ENCODE data around the gene LMF1.

The LMF1 gene

GRCh38 chr16:990516-991291 lies 19.9 kb upstream of the LMF1 start:
- no peak for DNase-seq (ENCODE audit: low read depth in 2 of 2)
- H3K4me3 ChIP-seq (replicated peaks in 1 of 2; ENCODE audit: low read depth in 2 of 2, low read length in 2 of 2), result no peak overlapping the region
- TF ChIP-seq, protein P1, sequence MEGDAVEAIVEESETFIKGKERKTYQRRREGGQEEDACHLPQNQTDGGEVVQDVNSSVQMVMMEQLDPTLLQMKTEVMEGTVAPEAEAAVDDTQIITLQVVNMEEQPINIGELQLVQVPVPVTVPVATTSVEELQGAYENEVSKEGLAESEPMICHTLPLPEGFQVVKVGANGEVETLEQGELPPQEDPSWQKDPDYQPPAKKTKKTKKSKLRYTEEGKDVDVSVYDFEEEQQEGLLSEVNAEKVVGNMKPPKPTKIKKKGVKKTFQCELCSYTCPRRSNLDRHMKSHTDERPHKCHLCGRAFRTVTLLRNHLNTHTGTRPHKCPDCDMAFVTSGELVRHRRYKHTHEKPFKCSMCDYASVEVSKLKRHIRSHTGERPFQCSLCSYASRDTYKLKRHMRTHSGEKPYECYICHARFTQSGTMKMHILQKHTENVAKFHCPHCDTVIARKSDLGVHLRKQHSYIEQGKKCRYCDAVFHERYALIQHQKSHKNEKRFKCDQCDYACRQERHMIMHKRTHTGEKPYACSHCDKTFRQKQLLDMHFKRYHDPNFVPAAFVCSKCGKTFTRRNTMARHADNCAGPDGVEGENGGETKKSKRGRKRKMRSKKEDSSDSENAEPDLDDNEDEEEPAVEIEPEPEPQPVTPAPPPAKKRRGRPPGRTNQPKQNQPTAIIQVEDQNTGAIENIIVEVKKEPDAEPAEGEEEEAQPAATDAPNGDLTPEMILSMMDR (IDR thresholded peaks at IDR 0.05; ENCODE audit: low read depth, low read length), result no peak

DNA sequence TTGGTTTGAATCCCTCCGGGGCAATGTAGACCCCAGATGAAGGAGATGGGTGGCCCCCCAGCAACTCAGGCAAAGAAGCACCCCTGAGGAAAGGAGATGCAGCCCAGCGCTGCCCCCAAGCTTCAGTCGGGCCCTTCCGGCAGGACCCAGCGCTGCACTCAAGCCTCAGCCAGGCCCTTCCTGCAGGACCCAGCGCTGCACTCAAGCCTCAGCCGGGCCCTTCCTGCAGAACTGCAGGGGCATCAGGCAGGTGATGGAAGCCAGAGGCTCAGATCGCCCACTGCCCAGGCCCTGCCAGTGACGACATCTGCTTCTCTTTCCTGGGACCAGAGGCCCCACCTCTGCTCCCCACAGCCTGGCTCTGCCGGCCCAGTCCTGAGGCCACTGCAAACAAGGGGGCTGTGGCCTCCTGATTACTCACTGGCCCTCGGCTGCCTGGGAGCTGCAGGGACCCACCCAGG lies 18.6 kb upstream of the LMF1 start:
- TF ChIP-seq, protein P1 (IDR thresholded peaks at IDR 0.05; ENCODE audit: low read depth, low read length), result no peak
- no peak overlapping the region for H3K4me3 ChIP-seq (replicated peaks in 1 of 2; ENCODE audit: low read depth in 2 of 2, low read length in 2 of 2)
- DNase-seq (ENCODE audit: low read depth in 2 of 2), result no peak

GRCh38 chr16:988471-989353 lies 17.9 kb upstream of the LMF1 start:
- no peak overlapping the region for H3K4me3 ChIP-seq (replicated peaks in 1 of 2; ENCODE audit: low read depth in 2 of 2, low read length in 2 of 2)
- DNase-seq (ENCODE audit: low read depth in 2 of 2), result no peak
- TF ChIP-seq, protein P1 (IDR thresholded peaks at IDR 0.05; ENCODE audit: low read depth, low read length), result no peak

- H3K4me3 ChIP-seq (replicated peaks in 1 of 2; ENCODE audit: low read depth in 2 of 2, low read length in 2 of 2), result no peak overlapping the region
- TF ChIP-seq, protein P1 (IDR thresholded peaks at IDR 0.05; ENCODE audit: low read depth, low read length), result no peak
- no peak for DNase-seq (ENCODE audit: low read depth in 2 of 2)
Measured at GRCh38 chr16:987906-988305, 17.1 kb upstream of the LMF1 start.

GRCh38 chr16:986925-987582 lies 16.3 kb upstream of the LMF1 start:
- no peak for DNase-seq (ENCODE audit: low read depth in 2 of 2)
- TF ChIP-seq, protein P1 (IDR thresholded peaks at IDR 0.05; ENCODE audit: low read depth, low read length), result no peak
- H3K4me3 ChIP-seq (replicated peaks in 1 of 2; ENCODE audit: low read depth in 2 of 2, low read length in 2 of 2), result no peak overlapping the region

DNA sequence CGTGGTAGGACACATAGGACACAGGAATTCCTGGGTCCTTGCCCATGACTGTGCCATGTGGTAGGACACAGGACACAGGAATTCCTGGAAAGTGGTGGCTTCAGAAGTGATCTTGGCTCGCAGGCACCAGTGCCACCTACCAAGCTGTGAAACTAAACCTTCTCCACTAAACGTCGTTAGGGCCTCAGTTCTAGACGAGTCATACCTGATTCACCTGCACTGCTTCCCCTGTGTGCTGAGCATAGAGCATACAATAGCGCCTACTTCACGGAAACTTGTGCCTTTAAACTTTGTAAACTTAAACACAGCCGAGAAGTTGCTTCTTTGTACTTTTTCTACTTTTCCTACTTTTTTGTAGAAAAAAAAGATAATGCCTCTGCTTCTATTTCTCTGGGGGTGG lies 15.6 kb upstream of the LMF1 start:
- DNase-seq (ENCODE audit: low read depth in 2 of 2), result no peak
- TF ChIP-seq, protein P1 (IDR thresholded peaks at IDR 0.05; ENCODE audit: low read depth, low read length), result no peak
- H3K4me3 ChIP-seq (replicated peaks in 1 of 2; ENCODE audit: low read depth in 2 of 2, low read length in 2 of 2), result no peak overlapping the region
